ENCODE measurements around the gene KCTD6. TPM values are rescaled to one million over a fixed set of nuclear protein-coding genes. Genes with fewer than 3 reads are reported as not detected.
A peak's percentile ranks its signal among the peaks of the same experiment; 100 is the strongest.

The KCTD6 gene
- 10 to 100 TPM in 1 of 2 donors, 1 to 10 TPM in 1; 9.5 to 10.6 TPM for total RNA-seq

- Histone ChIP-seq H3K9me3 (no peaks in the 10 kb centered on the region), H3K36me3 (no peaks in the 10 kb centered on the region), H3K4me3 (peak within 1 kb of the TSS; percentile 68 to 87), H3K27ac (peak within 1 kb of the TSS; percentile 82 to 88), H3K27me3 (no peaks in the 10 kb centered on the region), H3K4me1 (peaks cover 0 to 51% of the 10 kb centered on the region in 2 donors)
- peak; percentile 82 for TF ChIP-seq CTCF (IDR thresholded peaks at IDR 0.05)
- peak; percentile 89 for DNase-seq (ENCODE audit: low spot score)
Observed at GRCh38 chr3:58491506-58492402, at the start of gene KCTD6. TSS of gene KCTD6 (plus strand) at chr3:58492096. CDS start at chr3:58498756, 6,660 bp downstream.

- Histone ChIP-seq H3K4me1 (no peaks in the 10 kb centered on the region), H3K36me3 (no peaks in the 10 kb centered on the region), H3K27me3 (no peaks in the 10 kb centered on the region), H3K4me3 (no peak overlapping the region), H3K27ac (no peak overlapping the region), H3K9me3 (peaks cover 0 to 32% of the 10 kb centered on the region in 2 donors)
- TF ChIP-seq CTCF (IDR thresholded peaks at IDR 0.05): no peak
- DNase-seq (ENCODE audit: low spot score): no peak
Observed at GRCh38 chr3:58452176-58452575, 39.7 kb upstream of the KCTD6 start.

- no peak for TF ChIP-seq CTCF (IDR thresholded peaks at IDR 0.05)
- Histone ChIP-seq H3K4me1 (peaks cover 0 to 13% of the 10 kb centered on the region in 2 donors), H3K27me3 (no peaks in the 10 kb centered on the region), H3K36me3 (no peaks in the 10 kb centered on the region), H3K4me3 (no peak overlapping the region), H3K27ac (no peak overlapping the region), H3K9me3 (peaks cover 0 to 24% of the 10 kb centered on the region in 2 donors)
- no peak for DNase-seq (ENCODE audit: low spot score)
Observed at GRCh38 chr3:58459160-58459559, 32.7 kb upstream of the KCTD6 start.

DNA sequence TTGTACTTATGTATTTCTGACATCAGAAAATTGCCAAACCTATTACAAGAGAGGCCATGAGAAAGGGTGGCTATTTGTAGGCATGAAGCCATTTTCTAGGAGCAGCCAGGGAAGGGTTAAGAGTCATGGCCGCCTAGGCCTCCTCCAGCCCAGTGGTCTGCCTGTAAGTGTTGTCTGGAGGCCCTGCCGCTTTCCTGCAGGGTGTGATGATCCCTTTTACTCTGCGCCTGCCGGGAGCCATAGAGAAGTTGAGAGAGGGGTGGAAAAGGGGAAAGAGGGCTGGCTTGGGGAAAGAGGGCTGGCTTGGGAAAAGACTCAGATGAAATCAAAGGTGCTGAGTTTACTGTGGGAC, 29.1 kb upstream of the KCTD6 start:
- DNase-seq (ENCODE audit: low spot score): no peak
- H3K4me3 ChIP-seq: no peak overlapping the region
- no peak overlapping the region for H3K27ac ChIP-seq
- H3K27me3 ChIP-seq: no peaks in the 10 kb centered on the region
- H3K9me3 ChIP-seq: no peaks in the 10 kb centered on the region
- peaks cover 0 to 13% of the 10 kb centered on the region in 2 donors for H3K4me1 ChIP-seq
- no peak for TF ChIP-seq CTCF (IDR thresholded peaks at IDR 0.05)
- H3K36me3 ChIP-seq: no peaks in the 10 kb centered on the region

DNA sequence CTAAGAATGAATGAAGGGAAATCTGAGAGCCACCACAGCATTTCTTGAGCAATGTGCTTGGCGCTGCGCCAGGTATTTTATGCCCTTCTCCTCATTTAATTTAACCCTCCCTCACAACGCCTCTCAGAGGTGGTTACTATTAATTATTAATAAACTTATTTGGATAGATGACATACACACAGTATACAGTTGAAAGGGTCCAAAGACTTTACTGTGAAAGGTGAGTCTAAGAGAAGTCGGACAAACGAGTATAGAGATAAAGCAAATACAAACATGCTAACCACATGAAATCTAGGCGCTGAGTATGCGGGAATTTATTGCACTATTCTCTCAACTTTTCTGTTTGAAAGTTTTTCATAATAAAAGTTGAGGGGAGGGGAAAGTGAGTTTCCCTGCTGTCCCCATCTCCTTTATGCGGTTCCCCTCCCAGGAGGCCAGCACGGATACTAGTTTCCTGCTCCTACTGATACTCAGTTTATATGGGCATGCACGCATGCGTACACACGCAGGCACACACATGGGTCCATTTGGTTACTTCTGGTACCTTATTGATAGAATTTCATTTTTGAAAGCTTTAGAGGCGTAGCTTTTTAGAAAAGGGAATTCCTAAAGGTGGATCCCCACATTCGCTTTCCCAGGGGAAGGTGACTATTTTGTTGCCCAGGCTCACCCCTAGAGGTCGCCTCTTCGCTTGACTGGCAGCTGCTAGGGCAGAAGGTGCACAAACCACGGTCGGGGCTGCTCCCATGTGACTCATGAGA, 28.5 kb upstream of the KCTD6 start:
- peak overlapping the region in 1 of 2 donors; percentile 34 for H3K4me3 ChIP-seq
- no peaks in the 10 kb centered on the region for H3K27me3 ChIP-seq
- H3K9me3 ChIP-seq: no peaks in the 10 kb centered on the region
- no peak overlapping the region for H3K27ac ChIP-seq
- peak; percentile 80 for DNase-seq (ENCODE audit: low spot score)
- H3K36me3 ChIP-seq: no peaks in the 10 kb centered on the region
- TF ChIP-seq CTCF (IDR thresholded peaks at IDR 0.05): peak; percentile 70 to 87
- H3K4me1 ChIP-seq: peaks cover 0 to 13% of the 10 kb centered on the region in 2 donors
